Lower leg skin (tissue), 4 donors: Measurements from ENCODE around the gene CACNB2. TPM values are rescaled to one million over a fixed set of nuclear protein-coding genes. Genes with fewer than 3 reads are reported as not detected.

ENCODE experiments used
- DNase-seq, 2 donors: peaks; one replicate each; pipeline ENCODE4 v3.0.0-alpha.2; 2019; ENCODE audit warnings: low spot score in 2 of 2
- H3K4me3 ChIP-seq: fragments of 200-600 bp; sonication (generic); 2 replicates; pipeline ENCODE4 v1.5.1; 2017; ENCODE audit warnings: mild to moderate bottlenecking, low read depth; ENCODE audit not compliant: poor library complexity, severe bottlenecking
- CTCF ChIP-seq, 3 donors: fragments of 450-650 bp; IDR thresholded peaks; one replicate each; pipeline ENCODE4 v1.5.1; 2016; ENCODE audit warnings: antibody characterized with exemption in 3 of 3, mild to moderate bottlenecking in 3 of 3, moderate library complexity in 2 of 3
- POLR2A ChIP-seq, 2 donors: fragments of 450-650 bp; IDR thresholded peaks; one replicate each; pipeline ENCODE4 v1.6.1; 2016 to 2017; ENCODE audit warnings: antibody characterized with exemption in 2 of 2, mild to moderate bottlenecking in 1 of 2, moderate library complexity in 1 of 2
- WGBS, 2 donors: methylation state at CpG; one replicate each; pipeline ENCODE4 v1.1.5; 2018; 5-methylcytosine and 5-hydroxymethylcytosine counted together
- intact Hi-C: fragments of 100-400 bp; cut with DNase I; formaldehyde crosslinking; loops from one replicate; pipeline ENCODE4 v1.15.0; 2023; ENCODE audit warnings: low total_unique reads
- total RNA-seq, 4 donors: library from RNA; depleted of rRNA; stranded (reverse); fragments of >200 nt; gene quantifications; one replicate each; pipeline ENCODE4 v1.1.0, GENCODE V29; 2016

The CACNB2 gene
- total RNA-seq, 4 donors from 2014 or later: 3.6 to 7.6 (median 6.1) TPM

GRCh38 chr10:18418541-18419215, 278.5 kb downstream of the CACNB2 start:
- H3K4me3 ChIP-seq: no peak overlapping the region
- TF ChIP-seq POLR2A (IDR thresholded peaks at IDR 0.05): no peak
- TF ChIP-seq CTCF (IDR thresholded peaks at IDR 0.05): no peak
- WGBS, 2 donors: 64 to 77% methylated on average over 9 of the region's 9 CpGs
- DNase-seq: no peak
- intact Hi-C loops: no loop called here

GRCh38 chr10:18419945-18420344, 279.7 kb downstream of the CACNB2 start:
- intact Hi-C loops: no loop called here
- no peak for TF ChIP-seq CTCF (IDR thresholded peaks at IDR 0.05)
- TF ChIP-seq POLR2A (IDR thresholded peaks at IDR 0.05): no peak
- WGBS, 2 donors: 65 to 68% methylated on average over 2 of the region's 2 CpGs
- H3K4me3 ChIP-seq: no peak overlapping the region
- DNase-seq: no peak

- H3K4me3 ChIP-seq: no peak overlapping the region
- intact Hi-C loops: no loop called here
- WGBS, 2 donors: 85 to 87% methylated on average over 7 of the region's 7 CpGs
- TF ChIP-seq POLR2A (IDR thresholded peaks at IDR 0.05) (no peak), CTCF (IDR thresholded peaks at IDR 0.05) (no peak)
- no peak for DNase-seq
These were observed 281.6 kb downstream of the CACNB2 start for GRCh38 chr10:18421726-18422293.

GRCh38 chr10:18423058-18423637, 282.9 kb downstream of the CACNB2 start:
- H3K4me3 ChIP-seq: no peak overlapping the region
- intact Hi-C loops: no loop called here
- WGBS, 2 donors: 48 to 60% methylated on average over 4 of the region's 4 CpGs
- no peak for DNase-seq
- TF ChIP-seq POLR2A (IDR thresholded peaks at IDR 0.05): no peak
- no peak for TF ChIP-seq CTCF (IDR thresholded peaks at IDR 0.05)

GRCh38 chr10:18424200-18424599, 284.0 kb downstream of the CACNB2 start:
- DNase-seq: no peak
- no peak overlapping the region for H3K4me3 ChIP-seq
- TF ChIP-seq CTCF (IDR thresholded peaks at IDR 0.05) (no peak), POLR2A (IDR thresholded peaks at IDR 0.05) (no peak)
- intact Hi-C loops: no loop called here
- 31 to 36% methylated on average over 8 of the region's 8 CpGs for WGBS, 2 donors
